NCI-H748 (cell line): ENCODE data around the gene PRDM16.

Experiments
- DNase-seq: peaks from one replicate; lab custom pipeline; 2025; ENCODE audit not compliant: unreplicated experiment; lab: John Stamatoyannopoulos, UW

PRDM16 gene

GRCh38 chr1:3138623-3139151 lies 69.7 kb downstream of the PRDM16 start:
- DNase-seq: no peak

DNA sequence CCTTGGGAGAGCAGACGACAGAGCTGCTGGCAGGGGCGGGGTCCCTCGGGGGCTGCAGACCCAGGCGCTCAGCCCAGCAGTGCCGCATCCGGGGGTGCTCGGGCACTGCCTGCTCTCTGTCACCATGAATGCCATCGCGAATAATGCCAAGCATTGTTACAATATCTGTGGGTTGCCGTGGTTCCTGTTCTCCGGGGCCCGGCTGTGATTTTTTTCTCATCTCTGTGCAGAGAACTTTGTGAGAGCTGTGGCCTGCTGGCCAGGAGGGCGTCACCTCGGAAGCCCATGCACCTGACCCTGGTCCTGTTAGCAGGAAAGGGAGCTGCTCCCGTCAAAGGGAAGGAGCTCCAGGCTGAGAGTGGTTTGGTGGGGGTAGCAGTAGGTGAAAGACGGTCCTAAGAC lies 70.4 kb downstream of the PRDM16 start:
- DNase-seq: no peak

GRCh38 chr1:3139871-3140361 lies 70.9 kb downstream of the PRDM16 start:
- no peak for DNase-seq

DNA sequence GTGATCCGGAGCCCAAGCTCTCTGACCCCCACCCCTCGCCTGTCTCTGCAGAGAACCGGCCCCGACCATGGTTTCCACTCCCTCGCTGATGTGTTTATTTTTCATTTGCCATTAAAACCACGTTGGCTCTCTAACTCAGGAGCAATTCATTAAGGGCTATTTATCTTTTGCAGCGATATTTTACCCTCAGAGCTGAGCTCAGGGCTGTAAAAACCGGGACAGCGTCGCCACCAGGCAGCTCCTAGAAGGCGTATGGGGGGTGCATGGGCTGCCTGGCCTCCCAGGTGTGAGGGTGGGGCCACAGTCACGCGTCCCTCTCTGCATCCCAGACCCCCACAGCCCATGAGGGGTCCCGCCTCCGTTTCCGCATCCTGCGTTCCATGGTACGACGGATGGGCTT lies 71.4 kb downstream of the PRDM16 start:
- peak; percentile 29 for DNase-seq

DNA sequence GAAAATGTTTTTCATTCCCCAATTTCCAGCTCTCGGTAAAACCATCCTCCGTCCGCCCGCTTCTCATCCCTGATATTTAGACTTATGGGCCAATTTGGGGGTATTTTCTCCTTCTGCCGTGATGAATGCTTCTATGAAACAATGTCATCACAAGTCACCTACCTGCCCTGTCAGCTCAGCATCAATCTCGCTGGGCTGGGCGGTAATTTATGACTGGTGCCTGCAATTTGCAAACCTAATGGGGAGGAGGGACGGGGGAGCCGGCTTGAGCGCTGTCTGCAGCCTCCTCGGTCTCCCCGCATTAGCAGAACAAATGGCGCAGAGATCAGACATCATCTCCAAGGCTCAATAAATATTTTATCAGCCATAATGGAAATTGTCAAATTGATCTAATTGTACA lies 72.1 kb downstream of the PRDM16 start:
- no peak for DNase-seq

GRCh38 chr1:3141836-3142235 lies 72.8 kb downstream of the PRDM16 start:
- DNase-seq: no peak

GRCh38 chr1:3142236-3142635 lies 73.2 kb downstream of the PRDM16 start:
- DNase-seq: no peak

DNA sequence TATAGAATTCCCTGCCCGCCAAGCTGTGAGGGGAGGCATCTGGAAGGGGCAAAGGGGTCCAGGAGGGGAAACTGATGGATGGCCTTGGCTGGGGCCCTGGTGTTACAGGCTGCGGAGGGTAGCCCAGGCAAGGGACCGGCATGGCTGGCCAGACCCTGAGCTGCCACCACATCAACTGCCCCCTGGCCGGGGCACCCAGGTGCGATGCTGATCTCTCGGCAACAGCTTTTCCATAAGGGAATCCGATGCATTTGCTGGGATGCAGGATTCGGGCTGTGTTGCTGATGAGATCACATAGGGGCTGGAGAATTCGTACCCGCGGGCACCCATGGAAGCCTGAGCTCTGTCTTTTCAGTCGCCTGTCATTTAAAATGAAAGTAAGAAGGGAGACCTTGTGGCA lies 73.7 kb downstream of the PRDM16 start:
- DNase-seq: no peak

DNA sequence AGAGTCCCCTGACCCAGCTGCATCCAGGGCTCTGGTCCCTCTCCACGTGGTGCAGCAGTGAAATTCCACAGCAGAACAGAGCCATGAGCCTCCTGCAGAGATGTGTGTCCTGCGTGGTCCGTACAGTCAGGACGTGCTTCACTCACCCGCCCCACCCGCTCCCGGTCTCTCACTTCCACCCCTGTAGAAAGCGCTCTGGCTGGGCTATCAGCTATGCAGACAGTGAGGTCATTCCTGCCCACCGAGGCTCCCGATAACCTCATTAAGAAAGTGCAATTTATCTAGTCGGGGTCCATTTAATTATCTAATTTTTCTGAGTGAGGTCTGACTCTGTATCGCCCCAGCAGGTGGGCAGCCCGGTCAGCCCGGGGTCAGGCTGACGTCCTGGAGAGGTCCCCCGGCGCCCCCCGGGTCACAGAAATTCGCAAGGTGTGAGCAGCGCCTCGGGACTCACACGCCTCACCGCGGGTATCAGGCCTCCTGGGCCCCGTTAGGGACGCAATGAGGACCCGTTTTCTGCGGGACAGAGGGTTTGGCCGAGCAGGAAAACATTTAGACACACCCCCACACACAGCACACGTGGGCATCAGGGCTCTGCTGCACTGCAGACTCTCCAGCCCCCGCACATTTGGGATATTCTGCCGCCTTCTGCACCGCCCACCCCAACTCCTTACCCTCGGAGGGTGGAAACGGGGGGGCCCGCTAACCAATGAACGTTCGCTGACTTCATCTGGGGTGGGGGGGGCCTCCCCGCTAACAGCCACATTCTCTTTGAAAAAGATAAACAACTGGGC lies 76.7 kb downstream of the PRDM16 start:
- no peak for DNase-seq

GRCh38 chr1:3146458-3146857 lies 77.5 kb downstream of the PRDM16 start:
- DNase-seq: no peak

DNA sequence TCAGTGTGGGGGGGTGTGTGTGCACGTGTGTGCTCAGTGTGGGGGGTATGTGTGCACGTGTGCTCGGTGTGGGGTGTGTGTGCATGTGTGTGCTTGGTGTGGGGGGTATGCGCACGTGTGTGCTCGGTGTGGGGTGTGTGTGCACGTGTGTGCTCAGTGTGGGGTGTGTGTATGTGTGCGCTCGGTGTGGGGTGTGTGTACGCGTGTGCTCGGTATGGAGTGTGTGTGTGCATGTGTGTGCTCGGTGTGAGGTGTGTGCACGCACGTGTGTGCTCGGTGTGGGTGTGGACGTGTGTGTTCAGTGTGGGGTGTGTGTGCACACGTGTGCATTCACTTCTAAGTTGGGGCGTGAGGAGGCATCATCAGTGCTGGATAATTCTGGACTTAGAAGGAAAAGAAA lies 77.9 kb downstream of the PRDM16 start:
- no peak for DNase-seq

DNA sequence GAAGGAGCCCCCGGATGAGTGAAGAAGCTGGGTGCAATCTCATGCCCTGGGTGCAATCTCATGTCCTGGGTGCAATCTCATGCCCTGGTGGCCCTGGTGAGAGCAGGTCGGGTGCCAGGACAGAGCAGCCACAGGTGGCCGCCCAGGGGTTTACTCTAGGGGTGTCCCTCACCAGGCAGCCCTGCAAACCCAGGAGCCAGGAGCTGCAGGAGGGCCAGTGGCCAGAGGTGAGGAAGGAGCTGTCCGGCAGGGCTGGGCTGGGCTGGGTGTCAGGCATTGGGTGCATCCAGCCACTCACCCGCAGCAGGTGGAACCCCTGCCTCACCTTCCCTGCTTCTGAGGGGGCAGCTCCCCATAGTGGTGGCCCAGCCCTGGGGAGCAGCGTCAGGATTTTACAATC lies 79.2 kb downstream of the PRDM16 start:
- DNase-seq: no peak

GRCh38 chr1:3149277-3149676 lies 80.3 kb downstream of the PRDM16 start:
- no peak for DNase-seq

DNA sequence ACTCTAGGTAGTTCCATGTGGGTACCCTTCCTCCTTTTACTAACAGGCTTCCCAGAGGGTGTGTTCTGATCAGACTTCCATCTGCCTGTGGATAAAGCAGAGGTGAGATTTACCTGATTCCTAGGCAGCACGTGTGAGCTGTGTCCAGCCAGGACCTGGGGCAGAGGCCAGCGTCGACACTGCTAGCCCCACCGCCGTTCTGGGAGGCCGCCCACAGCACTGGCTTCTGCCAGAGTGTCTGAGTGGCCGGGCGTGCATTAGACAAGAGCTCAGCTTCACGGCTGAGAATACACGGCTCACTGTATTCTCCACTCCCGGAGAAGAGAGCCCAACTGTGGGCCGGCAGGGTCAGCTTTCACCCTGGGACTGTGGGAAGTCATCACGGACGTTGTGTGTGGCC lies 82.5 kb downstream of the PRDM16 start:
- DNase-seq: no peak

DNA sequence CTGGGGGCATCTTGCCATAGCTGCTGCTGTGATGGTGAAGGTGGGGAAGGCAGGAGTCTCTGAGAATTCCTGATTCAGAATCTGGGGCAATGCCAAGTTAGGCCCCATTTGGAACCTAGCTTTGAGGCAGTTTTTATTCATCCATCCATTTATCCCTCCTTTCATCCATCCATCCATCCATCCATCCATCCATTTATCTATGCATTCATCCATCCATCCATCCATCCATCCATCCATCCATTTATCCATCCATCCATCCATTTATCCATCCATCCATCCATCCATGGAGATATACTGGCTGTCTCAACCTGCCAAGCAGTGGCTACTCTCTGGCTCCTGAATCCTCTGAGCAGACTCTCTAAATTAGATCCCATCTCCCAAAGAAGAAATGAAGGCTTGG lies 83.1 kb downstream of the PRDM16 start:
- no peak for DNase-seq

- DNase-seq: no peak
Measured at GRCh38 chr1:3153197-3153596, 84.2 kb downstream of the PRDM16 start.

DNA sequence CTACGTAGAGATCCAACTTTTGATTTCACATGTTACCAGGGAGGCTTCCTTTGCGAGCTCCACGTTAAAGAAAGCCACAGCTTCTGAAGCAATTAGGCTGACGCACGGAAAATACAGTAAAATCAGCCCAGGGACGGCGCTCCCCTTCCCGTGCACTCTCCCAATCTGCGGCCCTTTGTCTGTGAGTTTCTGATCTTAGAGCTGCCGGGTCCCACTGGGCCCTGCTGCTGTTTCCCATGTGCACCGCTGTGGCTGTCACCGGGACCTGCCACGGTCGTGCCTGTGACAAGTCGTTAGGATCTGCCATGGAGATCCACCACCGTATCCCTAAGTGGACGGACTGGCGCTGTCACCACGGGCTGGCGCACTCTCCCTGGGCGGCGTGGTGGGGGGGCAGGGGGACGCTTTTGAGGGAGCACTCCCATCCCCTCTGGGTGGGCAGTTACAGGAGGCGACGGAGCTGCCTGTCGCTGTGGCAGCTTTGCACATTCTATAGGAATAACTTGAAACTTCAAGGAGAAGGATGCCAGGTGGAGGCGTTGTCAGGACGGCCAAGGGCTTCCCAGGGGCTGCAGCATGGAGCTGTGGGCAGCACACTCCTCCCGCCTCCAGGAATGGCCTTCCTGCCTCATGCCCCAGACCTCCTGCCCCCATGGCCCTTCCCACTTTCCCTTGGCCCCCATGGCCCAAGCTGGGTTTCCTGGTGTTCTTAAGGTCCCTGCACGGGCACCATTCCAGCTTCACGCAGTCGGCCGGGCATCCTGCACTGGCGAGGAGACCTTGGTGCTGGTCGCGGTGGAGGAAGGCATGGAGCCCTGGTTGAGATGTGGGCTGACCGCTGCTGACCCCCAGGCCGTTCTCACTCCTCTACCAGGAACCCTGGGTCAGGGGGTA lies 85.1 kb downstream of the PRDM16 start:
- DNase-seq: no peak

GRCh38 chr1:3155056-3155925 lies 86.3 kb downstream of the PRDM16 start:
- DNase-seq: no peak

DNA sequence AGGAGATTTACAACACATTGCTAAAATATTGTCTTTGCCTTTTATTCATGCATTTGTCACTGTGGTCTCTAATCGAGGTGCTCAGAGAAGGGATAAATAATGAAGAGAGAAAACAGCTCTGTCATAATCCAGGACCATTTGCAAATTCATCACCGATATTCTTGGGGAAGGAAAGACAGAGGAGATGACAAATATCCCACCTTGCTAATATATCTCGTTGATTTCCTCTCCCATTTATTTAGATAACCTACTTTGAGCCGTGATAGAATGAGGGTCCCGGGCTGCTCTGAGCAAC lies 86.9 kb downstream of the PRDM16 start:
- DNase-seq: no peak

DNA sequence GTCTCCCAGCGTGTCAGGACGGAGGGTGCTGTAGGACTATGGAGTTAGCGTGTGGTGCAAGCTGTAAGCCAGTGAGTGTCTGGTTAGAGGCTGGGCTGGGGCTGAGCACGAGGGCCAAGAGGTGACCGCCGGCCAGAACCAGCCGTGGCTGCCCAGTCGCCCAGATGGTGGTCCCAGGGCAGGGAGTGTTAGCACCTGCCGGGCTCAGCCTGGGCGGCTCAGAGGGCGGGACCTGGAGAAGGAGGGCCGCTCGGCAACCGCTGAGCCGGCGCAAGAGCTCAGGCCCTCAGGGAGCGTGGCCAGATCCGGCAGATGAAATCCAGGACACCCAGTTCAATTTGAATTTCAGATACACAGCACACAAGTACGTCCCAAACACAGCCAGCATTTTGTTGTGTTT lies 87.9 kb downstream of the PRDM16 start:
- no peak for DNase-seq

DNA sequence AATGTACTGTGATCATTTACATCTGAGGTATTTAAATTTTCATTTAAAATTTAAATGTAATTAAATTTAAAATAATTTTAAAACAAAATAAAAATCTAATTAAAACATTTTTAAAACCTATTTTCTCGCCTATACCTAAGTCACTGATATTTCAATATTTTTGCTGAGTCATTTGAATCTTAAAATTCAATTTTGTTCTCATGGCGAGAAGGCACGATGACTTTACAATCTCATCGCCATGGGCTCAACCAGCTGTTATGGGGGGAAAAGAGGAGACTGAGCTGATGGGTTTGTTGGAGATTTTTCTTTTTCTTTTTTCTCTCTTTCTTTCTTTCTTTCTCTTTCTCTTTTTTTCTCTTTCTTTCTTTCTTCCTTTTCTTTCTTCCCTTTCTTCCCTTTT lies 89.3 kb downstream of the PRDM16 start:
- no peak for DNase-seq
